Measurements from ENCODE around the gene DOCK11.
"Not testable (repeated sequence)": the region's sequence is repeated elsewhere in the genome, so short reads cannot be mapped to it uniquely, and the experiment has no call there.

- not testable (repeated sequence) for TF ChIP-seq CTCF (IDR thresholded peaks at IDR 0.05; ENCODE audit: low read depth, low read length); POLR2A (IDR thresholded peaks at IDR 0.05; ENCODE audit: extremely low read depth, insufficient read length); MYC (IDR thresholded peaks at IDR 0.05; ENCODE audit: low read depth, low read length)
Measured at GRCh38 chrX:118482384-118482783, 13.2 kb upstream of the DOCK11 start.

Measured in NB4 (cell line).